ENCODE results near the gene ARPC1A. TPM values are rescaled to one million over a fixed set of nuclear protein-coding genes. Genes with fewer than 3 reads are reported as not detected.

The ARPC1A gene
- total and polyA plus RNA-seq, 2 of the 8 experiments (the other 6 are each of a cell fraction or from before 2014, with no cell fraction given): 123 to 155 TPM

- TF ChIP-seq, protein P1, sequence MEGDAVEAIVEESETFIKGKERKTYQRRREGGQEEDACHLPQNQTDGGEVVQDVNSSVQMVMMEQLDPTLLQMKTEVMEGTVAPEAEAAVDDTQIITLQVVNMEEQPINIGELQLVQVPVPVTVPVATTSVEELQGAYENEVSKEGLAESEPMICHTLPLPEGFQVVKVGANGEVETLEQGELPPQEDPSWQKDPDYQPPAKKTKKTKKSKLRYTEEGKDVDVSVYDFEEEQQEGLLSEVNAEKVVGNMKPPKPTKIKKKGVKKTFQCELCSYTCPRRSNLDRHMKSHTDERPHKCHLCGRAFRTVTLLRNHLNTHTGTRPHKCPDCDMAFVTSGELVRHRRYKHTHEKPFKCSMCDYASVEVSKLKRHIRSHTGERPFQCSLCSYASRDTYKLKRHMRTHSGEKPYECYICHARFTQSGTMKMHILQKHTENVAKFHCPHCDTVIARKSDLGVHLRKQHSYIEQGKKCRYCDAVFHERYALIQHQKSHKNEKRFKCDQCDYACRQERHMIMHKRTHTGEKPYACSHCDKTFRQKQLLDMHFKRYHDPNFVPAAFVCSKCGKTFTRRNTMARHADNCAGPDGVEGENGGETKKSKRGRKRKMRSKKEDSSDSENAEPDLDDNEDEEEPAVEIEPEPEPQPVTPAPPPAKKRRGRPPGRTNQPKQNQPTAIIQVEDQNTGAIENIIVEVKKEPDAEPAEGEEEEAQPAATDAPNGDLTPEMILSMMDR (IDR thresholded peaks at IDR 0.05; ENCODE audit: control extremely low read depth in 1 of 3, insufficient read depth in 1 of 3, low read depth in 1 of 3, low read length in 3 of 3): no peak
- TF ChIP-seq ZNF274 (IDR thresholded peaks at IDR 0.05; ENCODE audit: borderline replicate concordance, extremely low read depth, low read length): no peak
- TF ChIP-seq TAF1 (IDR thresholded peaks at IDR 0.05; ENCODE audit: low read depth, low read length): peak; percentile 40
- no peak for TF ChIP-seq JUND (IDR thresholded peaks at IDR 0.05; ENCODE audit: low read length)
- no peak for TF ChIP-seq POU5F1 (IDR thresholded peaks at IDR 0.05; ENCODE audit: low read depth, low read length)
- TF ChIP-seq EGR1 (IDR thresholded peaks at IDR 0.05; ENCODE audit: borderline replicate concordance, low read depth, low read length): no peak
- no peak for TF ChIP-seq SRF (IDR thresholded peaks at IDR 0.05; ENCODE audit: low read depth, low read length)
- TF ChIP-seq TEAD4 (IDR thresholded peaks at IDR 0.05; ENCODE audit: low read depth, low read length): no peak
- TF ChIP-seq CHD1 (IDR thresholded peaks at IDR 0.05; ENCODE audit: low read depth, low read length): no peak
- TF ChIP-seq SP2 (IDR thresholded peaks at IDR 0.05; ENCODE audit: low read length): no peak
- TF ChIP-seq KDM1A (IDR thresholded peaks at IDR 0.05; ENCODE audit: borderline replicate concordance, low read length): no peak
- TF ChIP-seq RAD21 (IDR thresholded peaks at IDR 0.05 in 1 of 2, conservative IDR thresholded peaks at IDR 0.05 in 1 of 2; ENCODE audit: low read depth in 2 of 2, low read length in 2 of 2): no peak
- TF ChIP-seq TBP (IDR thresholded peaks at IDR 0.05; ENCODE audit: low read depth, low read length): no peak
- TF ChIP-seq FOSL1 (IDR thresholded peaks at IDR 0.05; ENCODE audit: insufficient read depth, low read depth, low read length): no peak
These were observed 67.1 kb downstream of the ARPC1A start (continued) for GRCh38 chr7:99392659-99393354.
